Measurements from ENCODE around the gene PHLDB1.

GRCh38 chr11:118581057-118581456 lies 26.4 kb upstream of the PHLDB1 start:
- TF ChIP-seq POLR2A (IDR thresholded peaks at IDR 0.05), result no peak
- TF ChIP-seq, protein P1, sequence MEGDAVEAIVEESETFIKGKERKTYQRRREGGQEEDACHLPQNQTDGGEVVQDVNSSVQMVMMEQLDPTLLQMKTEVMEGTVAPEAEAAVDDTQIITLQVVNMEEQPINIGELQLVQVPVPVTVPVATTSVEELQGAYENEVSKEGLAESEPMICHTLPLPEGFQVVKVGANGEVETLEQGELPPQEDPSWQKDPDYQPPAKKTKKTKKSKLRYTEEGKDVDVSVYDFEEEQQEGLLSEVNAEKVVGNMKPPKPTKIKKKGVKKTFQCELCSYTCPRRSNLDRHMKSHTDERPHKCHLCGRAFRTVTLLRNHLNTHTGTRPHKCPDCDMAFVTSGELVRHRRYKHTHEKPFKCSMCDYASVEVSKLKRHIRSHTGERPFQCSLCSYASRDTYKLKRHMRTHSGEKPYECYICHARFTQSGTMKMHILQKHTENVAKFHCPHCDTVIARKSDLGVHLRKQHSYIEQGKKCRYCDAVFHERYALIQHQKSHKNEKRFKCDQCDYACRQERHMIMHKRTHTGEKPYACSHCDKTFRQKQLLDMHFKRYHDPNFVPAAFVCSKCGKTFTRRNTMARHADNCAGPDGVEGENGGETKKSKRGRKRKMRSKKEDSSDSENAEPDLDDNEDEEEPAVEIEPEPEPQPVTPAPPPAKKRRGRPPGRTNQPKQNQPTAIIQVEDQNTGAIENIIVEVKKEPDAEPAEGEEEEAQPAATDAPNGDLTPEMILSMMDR (IDR thresholded peaks at IDR 0.05), result no peak
